Astrocyte of the cerebellum (primary cell): ENCODE data around the gene GRWD1.

Experiments
- DNase-seq: peaks from one replicate; pipeline ENCODE4 v3.0.0-alpha.2; 2011; ENCODE audit warnings: low read depth
- H3K4me3 ChIP-seq: 2 replicates; pipeline ENCODE4 v1.5.1; 2011; ENCODE audit warnings: mild to moderate bottlenecking, low read depth, low read length, moderate library complexity
- in situ Hi-C: cut with HindIII; loops from 2 replicates; pipeline ENCODE4 v1.10.0; 2017; ENCODE audit warnings: low sequenced_read_pairs
- TF ChIP-seq, protein P1 (sequence below): IDR thresholded peaks from 2 replicates; pipeline ENCODE4 v1.5.1; 2012; ENCODE audit warnings: low read length, low read depth, moderate library complexity, mild to moderate bottlenecking; ENCODE audit errors: missing control alignments

Gene GRWD1

DNA sequence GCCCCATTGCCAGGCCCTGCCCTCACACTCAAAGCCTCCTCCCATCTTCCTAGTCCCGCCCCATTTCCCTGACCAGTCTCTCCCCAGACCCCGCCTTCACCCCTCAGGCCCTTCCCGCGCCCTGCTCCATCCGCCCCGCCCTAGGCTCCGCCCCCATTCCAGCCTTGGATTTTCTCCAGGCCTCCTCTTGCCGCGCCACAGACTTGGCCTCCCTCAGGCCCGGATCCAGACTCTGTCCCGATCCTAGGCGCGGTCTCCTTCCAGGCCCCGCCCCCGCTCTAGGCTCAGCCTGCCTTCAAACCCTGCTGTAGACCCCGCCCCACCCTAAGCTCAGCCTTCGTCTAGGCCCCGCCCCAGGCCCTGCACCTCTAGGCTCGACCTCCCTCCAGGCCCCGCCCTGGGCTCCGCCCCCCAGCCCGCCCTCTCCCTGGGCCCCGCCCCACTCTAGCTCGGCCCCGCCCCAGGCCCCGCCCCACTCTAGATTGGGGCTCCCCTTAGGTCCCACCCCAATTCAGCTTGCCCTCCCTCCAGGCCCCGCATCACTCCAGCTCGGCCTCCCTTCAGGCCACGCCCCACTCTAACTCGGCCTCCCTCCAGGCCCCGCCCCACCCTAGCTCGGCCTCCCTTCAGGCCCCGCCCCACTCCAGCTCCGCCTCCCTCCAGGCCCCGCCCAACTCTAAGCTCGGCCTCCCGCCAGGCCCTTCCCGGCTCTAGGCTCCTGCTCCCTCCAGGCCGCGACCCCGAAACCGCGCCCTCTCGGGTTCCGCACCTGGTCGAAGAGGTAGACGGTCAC is 47.3 kb downstream of the GRWD1 start:
- TF ChIP-seq, protein P1, sequence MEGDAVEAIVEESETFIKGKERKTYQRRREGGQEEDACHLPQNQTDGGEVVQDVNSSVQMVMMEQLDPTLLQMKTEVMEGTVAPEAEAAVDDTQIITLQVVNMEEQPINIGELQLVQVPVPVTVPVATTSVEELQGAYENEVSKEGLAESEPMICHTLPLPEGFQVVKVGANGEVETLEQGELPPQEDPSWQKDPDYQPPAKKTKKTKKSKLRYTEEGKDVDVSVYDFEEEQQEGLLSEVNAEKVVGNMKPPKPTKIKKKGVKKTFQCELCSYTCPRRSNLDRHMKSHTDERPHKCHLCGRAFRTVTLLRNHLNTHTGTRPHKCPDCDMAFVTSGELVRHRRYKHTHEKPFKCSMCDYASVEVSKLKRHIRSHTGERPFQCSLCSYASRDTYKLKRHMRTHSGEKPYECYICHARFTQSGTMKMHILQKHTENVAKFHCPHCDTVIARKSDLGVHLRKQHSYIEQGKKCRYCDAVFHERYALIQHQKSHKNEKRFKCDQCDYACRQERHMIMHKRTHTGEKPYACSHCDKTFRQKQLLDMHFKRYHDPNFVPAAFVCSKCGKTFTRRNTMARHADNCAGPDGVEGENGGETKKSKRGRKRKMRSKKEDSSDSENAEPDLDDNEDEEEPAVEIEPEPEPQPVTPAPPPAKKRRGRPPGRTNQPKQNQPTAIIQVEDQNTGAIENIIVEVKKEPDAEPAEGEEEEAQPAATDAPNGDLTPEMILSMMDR: no peak
- in situ Hi-C loops: no loop called here
- DNase-seq: peak; percentile 75
- H3K4me3 ChIP-seq: peak overlapping the region; percentile 40

DNA sequence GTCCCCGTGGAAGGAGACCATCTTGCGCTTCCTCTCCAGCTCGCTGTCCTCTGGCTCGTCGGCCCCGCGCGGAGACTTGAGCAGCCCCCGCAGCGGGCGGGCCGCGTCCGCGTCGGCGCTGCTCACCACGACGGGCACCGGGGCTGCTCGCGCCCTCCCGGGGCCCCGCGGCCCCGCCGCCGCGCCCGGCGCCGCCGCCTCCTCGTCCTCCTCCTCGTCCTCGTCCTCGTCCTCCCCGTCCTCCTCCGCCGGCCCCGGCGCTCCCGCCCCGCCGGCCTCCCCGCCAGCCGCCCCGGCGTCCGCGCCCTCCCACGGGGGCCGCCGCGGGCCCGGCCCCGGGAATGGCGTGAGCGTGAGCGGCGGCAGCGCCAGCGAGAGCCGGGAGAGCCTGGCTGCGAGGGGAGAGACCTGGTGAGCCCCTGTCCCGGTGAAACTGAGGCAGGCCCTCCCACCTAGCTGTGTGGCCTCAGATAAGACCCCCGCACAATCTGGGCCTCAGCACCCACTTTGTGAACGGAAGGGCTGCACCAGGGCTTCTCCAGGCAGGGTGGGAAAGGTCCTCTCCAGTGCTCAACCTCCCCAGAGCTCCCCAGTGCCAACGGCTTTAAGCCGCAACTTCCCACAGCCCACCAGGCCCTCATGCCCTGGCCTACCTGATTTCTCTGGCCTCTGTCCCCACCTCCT is 48.1 kb downstream of the GRWD1 start:
- in situ Hi-C loops: no loop called here

DNA sequence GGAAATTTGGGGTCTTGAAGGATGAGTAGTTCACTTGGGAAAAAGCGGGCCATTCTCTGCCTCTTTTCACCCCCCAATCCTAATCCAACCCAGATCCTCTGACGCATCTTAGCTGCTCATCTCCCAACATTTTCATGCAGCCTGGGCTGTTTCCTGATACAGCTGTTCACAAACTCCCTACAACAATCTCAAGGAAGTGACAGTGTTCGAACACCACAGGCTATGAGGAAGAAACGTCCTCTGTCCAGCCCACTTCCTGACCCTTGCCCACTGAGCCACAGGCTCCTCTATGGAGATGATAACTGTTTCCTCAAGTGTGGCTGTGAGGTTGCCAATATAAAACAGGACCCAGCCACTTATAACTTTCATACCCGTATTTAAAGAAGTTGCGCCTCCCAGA is 49.6 kb downstream of the GRWD1 start:
- DNase-seq: no peak
- in situ Hi-C loops: no loop called here
- TF ChIP-seq, protein P1: no peak
- H3K4me3 ChIP-seq: no peak overlapping the region

More for the DNA sequence above, 48.1 kb downstream of the GRWD1 start:
- H3K4me3 ChIP-seq: peak overlapping the region; percentile 40
- TF ChIP-seq, protein P1: no peak
- DNase-seq: no peak

DNA sequence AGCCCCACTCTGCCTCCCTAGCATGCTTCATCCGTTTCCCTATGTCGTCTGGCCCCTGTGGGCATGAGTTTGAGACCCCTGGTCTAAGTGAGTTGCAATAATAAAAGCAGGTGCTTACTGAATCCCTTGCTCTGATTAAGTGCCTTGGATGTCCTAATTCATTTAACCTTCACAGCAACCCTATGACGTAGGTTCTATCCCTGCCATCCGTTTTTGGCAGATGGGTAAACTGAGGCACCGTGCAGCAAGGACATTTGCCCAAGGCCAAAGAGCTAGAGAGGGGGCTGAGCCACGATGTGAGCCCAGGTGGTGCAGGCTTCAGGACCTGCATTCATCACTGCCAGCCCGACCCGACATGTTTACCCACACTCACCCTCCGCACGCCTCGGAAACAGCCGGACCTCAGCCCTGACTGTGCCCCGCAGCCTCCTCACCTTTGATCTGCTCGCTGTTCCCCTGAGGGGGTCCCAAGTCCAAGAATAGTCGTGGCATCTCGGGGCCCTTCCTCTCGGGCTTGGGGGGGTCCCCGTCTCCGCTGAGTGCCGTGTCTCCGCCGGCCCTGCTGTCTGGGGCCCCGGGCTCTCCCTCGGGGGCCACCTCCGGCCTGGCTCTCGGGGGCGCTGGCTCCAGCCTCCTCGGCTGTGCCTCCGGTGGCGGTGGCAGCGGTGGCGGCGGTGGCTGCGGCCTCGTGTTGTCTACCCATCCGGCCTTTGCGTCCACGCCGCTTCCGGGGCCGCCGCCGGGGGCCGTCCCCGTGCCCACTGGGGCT is 51.4 kb downstream of the GRWD1 start:
- no peak for DNase-seq
- TF ChIP-seq, protein P1: no peak
- in situ Hi-C loops: no loop called here
- no peak overlapping the region for H3K4me3 ChIP-seq

DNA sequence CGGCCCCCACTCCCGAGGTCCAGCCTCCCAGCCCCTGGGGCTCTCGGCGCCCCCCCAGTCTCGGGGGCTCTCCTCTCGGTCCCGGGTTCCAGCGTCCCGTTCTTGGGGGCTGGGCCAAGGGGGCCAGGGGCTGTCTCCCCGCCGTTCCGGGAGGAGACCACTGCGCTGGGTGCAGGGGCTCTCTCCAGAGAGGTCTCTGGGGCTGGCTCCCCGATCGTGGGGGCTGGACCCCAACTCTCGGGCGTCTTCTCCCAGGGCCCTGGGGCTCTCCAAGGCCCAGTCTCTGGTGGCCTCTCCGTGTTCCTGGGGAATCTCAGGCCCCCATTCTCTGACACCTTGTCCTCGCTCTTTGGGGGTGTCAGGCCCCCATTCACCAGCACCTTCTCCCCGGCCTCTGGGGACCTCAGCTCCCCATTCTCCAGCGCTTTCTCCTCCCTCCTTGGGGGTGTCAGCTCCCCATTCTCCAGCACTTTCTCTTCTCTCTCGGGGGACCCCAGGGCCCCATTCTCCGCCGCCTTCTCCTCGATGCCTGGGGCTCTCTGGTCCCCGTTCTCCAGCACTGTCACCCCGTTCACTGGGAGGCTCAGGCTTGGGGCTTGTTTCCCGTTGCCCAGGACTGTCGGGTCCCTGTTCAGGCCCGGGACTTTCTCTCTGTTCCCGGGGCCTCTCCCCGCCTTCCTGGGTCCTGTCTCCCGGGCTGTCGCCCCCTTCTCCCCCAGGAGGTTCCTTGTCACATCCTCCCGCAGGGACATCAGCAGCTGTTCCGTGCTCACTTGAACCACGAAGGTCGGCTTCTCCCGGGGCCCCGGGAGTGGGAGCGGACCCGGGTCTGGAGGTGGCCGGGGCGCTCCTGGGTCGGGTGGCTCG is 52.2 kb downstream of the GRWD1 start:
- no peak for DNase-seq
- in situ Hi-C loops: no loop called here
- H3K4me3 ChIP-seq: no peak overlapping the region
- TF ChIP-seq, protein P1: no peak
